Measurements from ENCODE around the gene LYPD6. TPM values are rescaled to one million over a fixed set of nuclear protein-coding genes. Genes with fewer than 3 reads are reported as not detected.
"Not testable (repeated sequence)": the region's sequence is repeated elsewhere in the genome, so short reads cannot be mapped to it uniquely, and the experiment has no call there.

LYPD6 gene
- polyA plus RNA-seq (2014; cell fraction: cytosol; rRNA removed) = 13.6 and 15.8 TPM in 2 replicates
- 13.3 and 16.3 TPM in 2 replicates for polyA plus RNA-seq (2014; cell fraction: nucleus; rRNA removed)

GRCh38 chr2:149330127-149331022, at the start of gene LYPD6:
Gene LYPD6 (plus strand): TSS chr2:149330587. CDS start chr2:149437709, 107,122 bp downstream.
- DNase-seq (ENCODE audit: low spot score) = peak; percentile 76

- DNase-seq (ENCODE audit: low spot score) = no peak
Measured at GRCh38 chr2:149281441-149281840, 48.9 kb upstream of the LYPD6 start.

- DNase-seq (ENCODE audit: low spot score) = no peak
Measured at GRCh38 chr2:149290662-149291061, 39.7 kb upstream of the LYPD6 start.

- DNase-seq (ENCODE audit: low spot score) = no peak
Measured at GRCh38 chr2:149291881-149292280, 38.5 kb upstream of the LYPD6 start.

- DNase-seq (ENCODE audit: low spot score) = no peak
Measured at GRCh38 chr2:149296031-149296430, 34.4 kb upstream of the LYPD6 start.

- DNase-seq (ENCODE audit: low spot score) = peak; percentile 90
Measured at GRCh38 chr2:149307014-149307413, 23.4 kb upstream of the LYPD6 start.

- no peak for DNase-seq (ENCODE audit: low spot score)
Measured at GRCh38 chr2:149310349-149310748, 20.0 kb upstream of the LYPD6 start.

GRCh38 chr2:149312039-149312438, 18.3 kb upstream of the LYPD6 start:
- DNase-seq (ENCODE audit: low spot score) = no peak

- peak; percentile 73 for DNase-seq (ENCODE audit: low spot score)
Measured at GRCh38 chr2:149313512-149313972, 16.8 kb upstream of the LYPD6 start.

GRCh38 chr2:149314687-149315086, 15.7 kb upstream of the LYPD6 start:
- DNase-seq (ENCODE audit: low spot score) = no peak

- no peak for DNase-seq (ENCODE audit: low spot score)
Measured at GRCh38 chr2:149315461-149315860, 14.9 kb upstream of the LYPD6 start.

- not testable (repeated sequence) for DNase-seq (ENCODE audit: low spot score)
Measured at GRCh38 chr2:149318566-149318965, 11.8 kb upstream of the LYPD6 start.

GRCh38 chr2:149320362-149320761, 10.0 kb upstream of the LYPD6 start:
- no peak for DNase-seq (ENCODE audit: low spot score)

GRCh38 chr2:149329068-149329467, 1.3 kb upstream of the LYPD6 start:
- DNase-seq (ENCODE audit: low spot score) = peak; percentile 39

GRCh38 chr2:149329489-149330126, 779 bp upstream of the LYPD6 start:
- DNase-seq (ENCODE audit: low spot score) = peak; percentile 76

GRCh38 chr2:149331023-149331400, 625 bp downstream of the LYPD6 start:
- peak; percentile 41 for DNase-seq (ENCODE audit: low spot score)

- DNase-seq (ENCODE audit: low spot score) = no peak
Measured at GRCh38 chr2:149332364-149332763, 2.0 kb downstream of the LYPD6 start.

- peak; percentile 67 for DNase-seq (ENCODE audit: low spot score)
Measured at GRCh38 chr2:149333636-149334035, 3.2 kb downstream of the LYPD6 start.

- DNase-seq (ENCODE audit: low spot score) = no peak
Measured at GRCh38 chr2:149334156-149334555, 3.8 kb downstream of the LYPD6 start.

GRCh38 chr2:149339324-149339723, 8.9 kb downstream of the LYPD6 start:
- DNase-seq (ENCODE audit: low spot score) = no peak

- peak; percentile 29 for DNase-seq (ENCODE audit: low spot score)
Measured at GRCh38 chr2:149342509-149342908, 12.1 kb downstream of the LYPD6 start.

GRCh38 chr2:149344105-149344504, 13.7 kb downstream of the LYPD6 start:
- no peak for DNase-seq (ENCODE audit: low spot score)

GRCh38 chr2:149346272-149346671, 15.9 kb downstream of the LYPD6 start:
- DNase-seq (ENCODE audit: low spot score) = no peak
